GM12892 (cell line): ENCODE measurements around the gene FAM76B.

Source experiments
- POLR2A ChIP-seq: IDR thresholded peaks from 2 replicates; pipeline ENCODE4 v1.6.1; 2011; ENCODE audit warnings: low read depth, low read length, control low read depth
- POLR2AphosphoS5 ChIP-seq: IDR thresholded peaks from 2 replicates; pipeline ENCODE4 v1.6.1; 2011; ENCODE audit warnings: low read depth, low read length, control low read depth
- TAF1 ChIP-seq: IDR thresholded peaks from 2 replicates; pipeline ENCODE4 v1.6.1; 2011; ENCODE audit warnings: low read depth, mild to moderate bottlenecking, control low read depth, low read length, borderline replicate concordance

DNA sequence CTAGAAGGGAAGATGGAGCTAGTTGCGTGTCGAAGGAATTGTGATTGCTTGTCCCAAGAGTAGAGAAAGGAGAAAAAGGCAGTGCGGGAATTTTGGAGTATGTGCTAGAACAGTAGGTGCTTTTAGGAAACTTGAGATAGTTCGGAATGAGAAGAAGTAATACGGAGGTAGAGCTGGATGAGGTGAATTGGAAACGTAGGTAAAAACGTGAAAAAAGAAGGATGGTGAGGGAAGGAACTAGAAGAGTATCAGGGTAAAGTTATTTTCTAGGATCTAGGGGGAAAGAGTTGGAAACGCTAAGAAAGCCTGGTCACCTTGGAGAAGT is 2.1 kb upstream of the FAM76B start:
- TF ChIP-seq POLR2A: no peak
- no peak for TF ChIP-seq POLR2AphosphoS5
- TF ChIP-seq TAF1: no peak
